BLaER1 (cell line): ENCODE results near the gene PML.
"Not testable (repeated sequence)": the region's sequence is repeated elsewhere in the genome, so short reads cannot be mapped to it uniquely, and the experiment has no call there.

Experiments
- H3K27ac ChIP-seq: shearing (Covaris generic); formaldehyde crosslinking; 2 replicates; pipeline ENCODE4 v1.8.1; 2022
- H3K27me3 ChIP-seq: shearing (Covaris generic); formaldehyde crosslinking; 2 replicates; pipeline ENCODE4 v1.8.1; 2022
- H3K36me3 ChIP-seq: shearing (Covaris generic); formaldehyde crosslinking; 2 replicates; pipeline ENCODE4 v1.8.1; 2022
- H3K4me1 ChIP-seq: shearing (Covaris generic); formaldehyde crosslinking; 2 replicates; pipeline ENCODE4 v1.8.1; 2022
- H3K4me2 ChIP-seq: shearing (Covaris generic); formaldehyde crosslinking; 2 replicates; pipeline ENCODE4 v1.8.1; 2022
- H3K4me3 ChIP-seq: shearing (Covaris generic); formaldehyde crosslinking; 2 replicates; pipeline ENCODE4 v1.8.1; 2022
- H3K9ac ChIP-seq: shearing (Covaris generic); formaldehyde crosslinking; 2 replicates; pipeline ENCODE4 v1.8.1; 2022
- H3K9me3 ChIP-seq: shearing (Covaris generic); formaldehyde crosslinking; 2 replicates; pipeline ENCODE4 v1.8.1; 2022
- H4K20me1 ChIP-seq: shearing (Covaris generic); formaldehyde crosslinking; 2 replicates; pipeline ENCODE4 v1.8.1; 2022
- Cebpa-rat ChIP-seq: shearing (Covaris generic); IDR thresholded peaks from 2 replicates; pipeline ENCODE4 v1.8.1; 2022

PML gene

DNA sequence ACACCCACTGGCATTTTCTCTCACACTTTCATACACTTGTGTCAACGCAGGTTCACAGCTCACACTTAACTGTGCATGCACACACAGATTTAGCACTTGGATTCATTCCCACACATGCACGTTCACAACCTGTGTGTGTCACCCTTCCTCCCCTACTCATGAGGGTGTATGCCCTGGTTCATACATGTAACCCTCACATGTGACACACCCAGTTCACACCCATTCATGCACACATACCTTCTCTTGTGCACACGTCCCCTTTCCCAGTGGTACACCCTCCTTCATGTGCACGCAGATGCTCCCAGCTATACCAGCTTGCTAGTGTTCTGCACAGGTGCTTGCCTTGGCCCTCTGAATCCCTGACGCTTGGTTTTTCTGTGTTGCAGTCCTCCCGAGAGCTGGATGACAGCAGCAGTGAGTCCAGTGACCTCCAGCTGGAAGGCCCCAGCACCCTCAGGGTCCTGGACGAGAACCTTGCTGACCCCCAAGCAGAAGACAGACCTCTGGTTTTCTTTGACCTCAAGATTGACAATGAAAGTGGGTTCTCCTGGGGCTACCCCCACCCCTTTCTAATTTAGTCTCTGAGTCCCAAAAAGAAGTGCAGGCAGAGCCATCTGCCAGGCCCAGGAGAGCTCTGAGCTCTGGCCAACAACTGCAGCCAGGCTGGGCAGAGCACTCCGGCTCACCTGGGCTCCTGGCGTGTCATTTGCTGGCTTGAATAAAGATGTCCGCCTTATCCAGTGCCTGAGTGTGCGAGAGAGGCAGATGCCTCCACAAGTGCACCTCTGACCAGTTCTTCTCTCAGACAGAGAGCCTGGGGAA lies 48.3 kb downstream of the PML start:
- Histone ChIP-seq H3K36me3 (peaks cover 35% of the 10 kb centered on the region; the same call in 1 of the 2 replicates), H3K4me3 (no peak overlapping the region), H3K4me1 (peaks cover 4% of the 10 kb centered on the region), H3K9ac (no peak overlapping the region), H3K27me3 (no peaks in the 10 kb centered on the region), H4K20me1 (no peaks in the 10 kb centered on the region), H3K9me3 (no peaks in the 10 kb centered on the region), H3K4me2 (no peak overlapping the region), H3K27ac (no peak overlapping the region)
- no peak for TF ChIP-seq Cebpa-rat

DNA sequence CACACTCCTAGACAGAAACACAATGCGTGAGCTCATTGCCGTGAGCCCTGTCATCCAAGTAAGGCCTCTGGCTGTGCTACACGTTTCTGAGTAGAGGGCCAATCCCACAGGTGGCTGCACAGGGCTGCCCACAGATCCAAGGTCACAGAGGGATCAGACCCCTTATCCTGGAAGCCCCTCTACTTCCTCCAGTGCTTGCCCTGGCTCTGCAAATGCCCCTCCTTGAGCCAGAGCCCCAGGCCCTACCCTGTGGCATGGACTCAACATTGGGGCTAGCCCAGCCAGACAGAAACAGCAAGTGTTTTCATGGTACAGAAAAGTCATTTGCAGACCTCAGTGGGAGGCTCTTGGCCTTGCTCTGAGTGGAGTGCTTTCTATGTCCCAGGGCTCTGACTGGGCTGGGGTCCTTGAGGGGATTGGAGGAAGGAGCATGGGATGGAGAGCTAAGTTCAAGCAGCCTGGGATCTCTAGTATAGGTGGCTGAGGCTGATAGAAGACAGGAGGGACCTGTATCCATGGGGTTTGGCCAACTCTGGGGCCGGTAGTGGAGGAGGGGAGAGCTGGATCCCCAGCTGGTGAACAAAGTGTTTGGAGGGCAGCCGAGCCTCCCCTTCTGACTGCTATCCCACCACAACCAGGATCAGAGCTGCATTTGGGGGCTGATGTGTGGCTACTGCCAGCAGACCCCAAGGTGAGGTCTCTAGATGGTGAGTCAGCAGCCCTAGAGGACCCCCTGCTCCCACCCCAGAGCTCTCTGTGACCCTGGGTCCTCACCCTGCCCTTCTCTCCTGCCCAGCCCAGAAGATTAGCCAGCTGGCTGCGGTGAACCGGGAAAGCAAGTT lies 49.1 kb downstream of the PML start:
- Histone ChIP-seq H3K4me2 (no peak overlapping the region), H3K4me3 (no peak overlapping the region), H3K36me3 (peaks cover 32% of the 10 kb centered on the region; the same call in 1 of the 2 replicates), H3K27me3 (no peaks in the 10 kb centered on the region), H3K9me3 (no peaks in the 10 kb centered on the region), H4K20me1 (no peaks in the 10 kb centered on the region), H3K27ac (no peak overlapping the region), H3K9ac (no peak overlapping the region), H3K4me1 (peaks cover 12% of the 10 kb centered on the region)
- no peak for TF ChIP-seq Cebpa-rat

DNA sequence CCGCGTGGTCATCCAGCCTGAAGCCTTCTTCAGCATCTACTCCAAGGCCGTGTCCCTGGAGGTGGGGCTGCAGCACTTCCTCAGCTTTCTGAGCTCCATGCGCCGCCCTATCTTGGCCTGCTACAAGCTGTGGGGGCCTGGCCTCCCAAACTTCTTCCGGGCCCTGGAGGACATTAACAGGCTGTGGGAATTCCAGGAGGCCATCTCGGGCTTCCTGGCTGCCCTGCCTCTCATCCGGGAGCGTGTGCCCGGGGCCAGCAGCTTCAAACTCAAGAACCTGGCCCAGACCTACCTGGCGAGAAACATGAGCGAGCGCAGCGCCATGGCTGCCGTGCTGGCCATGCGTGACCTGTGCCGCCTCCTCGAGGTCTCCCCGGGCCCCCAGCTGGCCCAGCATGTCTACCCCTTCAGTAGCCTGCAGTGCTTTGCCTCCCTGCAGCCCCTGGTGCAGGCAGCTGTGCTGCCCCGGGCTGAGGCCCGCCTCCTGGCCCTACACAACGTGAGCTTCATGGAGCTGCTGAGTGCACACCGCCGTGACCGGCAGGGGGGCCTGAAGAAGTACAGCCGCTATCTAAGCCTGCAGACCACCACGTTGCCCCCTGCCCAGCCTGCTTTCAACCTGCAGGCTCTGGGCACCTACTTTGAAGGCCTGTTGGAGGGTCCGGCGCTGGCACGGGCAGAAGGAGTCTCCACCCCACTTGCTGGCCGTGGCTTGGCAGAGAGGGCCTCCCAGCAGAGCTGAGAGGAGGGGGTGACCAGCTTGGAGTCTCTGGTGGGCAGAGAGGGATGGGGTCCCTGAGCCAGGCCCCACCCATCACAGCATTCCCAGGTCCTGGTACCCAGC lies 50.0 kb downstream of the PML start:
- Histone ChIP-seq H3K4me2 (no peak overlapping the region), H3K36me3 (peaks cover 32% of the 10 kb centered on the region; the same call in 1 of the 2 replicates), H3K27me3 (no peaks in the 10 kb centered on the region), H3K27ac (no peak overlapping the region), H3K9me3 (no peaks in the 10 kb centered on the region), H3K4me1 (peaks cover 12% of the 10 kb centered on the region), H3K4me3 (no peak overlapping the region), H3K9ac (no peak overlapping the region), H4K20me1 (no peaks in the 10 kb centered on the region)
- no peak for TF ChIP-seq Cebpa-rat

- TF ChIP-seq Cebpa-rat = no peak
- no peaks in the 10 kb centered on the region for H3K27me3 ChIP-seq
- no peak overlapping the region for H3K4me3 ChIP-seq
- H3K4me1 ChIP-seq = peaks cover 12% of the 10 kb centered on the region
- peaks cover 32% of the 10 kb centered on the region; the same call in 1 of the 2 replicates for H3K36me3 ChIP-seq
- no peak overlapping the region for H3K9ac ChIP-seq
- H3K4me2 ChIP-seq = no peak overlapping the region
- H4K20me1 ChIP-seq = no peaks in the 10 kb centered on the region
- H3K27ac ChIP-seq = no peak overlapping the region
- no peaks in the 10 kb centered on the region for H3K9me3 ChIP-seq
These were observed 50.7 kb downstream of the PML start for GRCh38 chr15:74045184-74045583.

- TF ChIP-seq Cebpa-rat = no peak
- H3K27me3 ChIP-seq = no peaks in the 10 kb centered on the region
- no peaks in the 10 kb centered on the region for H3K9me3 ChIP-seq
- H3K4me2 ChIP-seq = no peak overlapping the region
- H3K36me3 ChIP-seq = peaks cover 30% of the 10 kb centered on the region; the same call in 1 of the 2 replicates
- H3K4me1 ChIP-seq = peaks cover 12% of the 10 kb centered on the region
- no peak overlapping the region for H3K9ac ChIP-seq
- no peak overlapping the region for H3K27ac ChIP-seq
- no peaks in the 10 kb centered on the region for H4K20me1 ChIP-seq
- H3K4me3 ChIP-seq = no peak overlapping the region
These were observed 51.2 kb downstream of the PML start for GRCh38 chr15:74045636-74046274.

- H3K4me3 ChIP-seq = no peak overlapping the region
- TF ChIP-seq Cebpa-rat = no peak
- no peaks in the 10 kb centered on the region for H3K27me3 ChIP-seq
- no peak overlapping the region for H3K9ac ChIP-seq
- no peak overlapping the region for H3K27ac ChIP-seq
- peaks cover 25% of the 10 kb centered on the region; the same call in 1 of the 2 replicates for H3K36me3 ChIP-seq
- no peak overlapping the region for H3K4me2 ChIP-seq
- H3K9me3 ChIP-seq = no peaks in the 10 kb centered on the region
- H4K20me1 ChIP-seq = no peaks in the 10 kb centered on the region
- peaks cover 12% of the 10 kb centered on the region for H3K4me1 ChIP-seq
These were observed 51.8 kb downstream of the PML start for GRCh38 chr15:74046275-74046674.

- Histone ChIP-seq H3K4me2 (no peak overlapping the region), H3K27ac (no peak overlapping the region), H3K4me3 (no peak overlapping the region), H3K9ac (no peak overlapping the region), H3K27me3 (no peaks in the 10 kb centered on the region), H3K9me3 (no peaks in the 10 kb centered on the region), H4K20me1 (no peaks in the 10 kb centered on the region), H3K36me3 (no peaks in the 10 kb centered on the region), H3K4me1 (peaks cover 12% of the 10 kb centered on the region)
- no peak for TF ChIP-seq Cebpa-rat
These were observed 55.6 kb downstream of the PML start for GRCh38 chr15:74050127-74050526.

GRCh38 chr15:74050556-74051234 lies 56.2 kb downstream of the PML start:
- no peak overlapping the region for H3K4me3 ChIP-seq
- peaks cover 12% of the 10 kb centered on the region for H3K4me1 ChIP-seq
- no peak for TF ChIP-seq Cebpa-rat

DNA sequence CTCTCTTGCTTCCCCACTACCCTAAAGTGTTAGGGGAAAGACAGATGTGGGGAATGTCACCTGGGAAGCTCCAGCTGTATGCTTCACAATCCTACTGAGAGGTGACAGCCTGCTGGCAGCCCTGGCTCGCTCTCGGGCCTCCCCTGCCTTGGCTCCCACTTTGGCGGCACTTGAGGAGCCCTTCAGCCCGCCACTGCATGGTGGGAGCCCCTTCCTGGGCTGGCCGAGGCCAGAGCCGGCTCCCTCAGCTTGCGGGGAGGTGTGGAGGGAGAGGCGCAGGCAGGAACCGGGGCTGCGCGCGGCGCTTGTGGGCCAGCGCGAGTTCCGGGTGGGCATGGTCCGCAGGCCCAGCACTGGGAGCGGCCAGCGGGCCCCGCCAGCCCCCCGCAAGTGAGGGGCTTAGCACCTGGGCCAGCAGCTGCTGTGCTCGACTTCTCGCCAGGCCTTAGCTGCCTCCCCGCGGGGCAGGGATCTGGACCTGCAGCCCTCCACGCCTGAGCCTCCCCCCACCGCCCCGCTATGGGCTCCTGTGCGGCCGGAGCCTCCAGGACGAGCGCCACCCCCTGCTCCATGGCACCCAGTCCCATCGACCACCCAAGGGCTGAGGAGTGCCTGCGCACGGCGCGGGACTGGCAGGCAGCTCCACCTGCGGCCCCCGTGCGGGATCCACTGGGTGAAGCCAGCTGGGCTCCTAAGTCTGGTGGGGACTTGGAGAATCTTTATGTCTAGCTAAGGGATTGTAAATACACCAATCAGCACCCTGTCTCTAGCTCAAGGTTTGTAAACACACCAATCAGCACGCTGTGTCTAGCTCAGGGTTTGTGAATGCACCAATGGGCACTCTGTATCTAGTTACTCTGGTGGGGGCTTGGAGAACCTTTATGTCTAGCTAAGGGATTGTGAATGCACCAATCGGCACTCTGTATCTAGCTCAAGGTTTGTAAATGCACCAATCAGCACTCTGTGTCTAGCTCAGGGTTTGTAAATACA lies 58.0 kb downstream of the PML start:
- H3K9me3 ChIP-seq, H4K20me1 ChIP-seq, H3K9ac ChIP-seq, H3K27ac ChIP-seq, H3K27me3 ChIP-seq, H3K4me3 ChIP-seq, H3K4me2 ChIP-seq, H3K36me3 ChIP-seq: not testable (repeated sequence)
- peaks cover 10% of the 10 kb centered on the region for H3K4me1 ChIP-seq

More at GRCh38 chr15:74050556-74051234, 56.2 kb downstream of the PML start:
- Histone ChIP-seq H3K9me3 (no peaks in the 10 kb centered on the region), H3K27me3 (no peaks in the 10 kb centered on the region), H3K9ac (no peak overlapping the region), H4K20me1 (no peaks in the 10 kb centered on the region), H3K27ac (no peak overlapping the region), H3K4me2 (no peak overlapping the region), H3K36me3 (no peaks in the 10 kb centered on the region)
